ENCODE results near the gene DNAJC16.

GRCh38 chr1:15526490-15527339 is at the start of gene DNAJC16:
- TF ChIP-seq CTCF (conservative IDR thresholded peaks at IDR 0.05; ENCODE audit: low read length) (no peak; the same call in 1 of the 2 replicates), EZH2phosphoT487 (IDR thresholded peaks at IDR 0.05; ENCODE audit: borderline replicate concordance, low read depth, low read length) (no peak)

Measured in OCI-LY7 (cell line).